ENCODE data around the gene TRAF4.
"Not testable (repeated sequence)": the region's sequence is repeated elsewhere in the genome, so short reads cannot be mapped to it uniquely, and the experiment has no call there.

The TRAF4 gene

DNA sequence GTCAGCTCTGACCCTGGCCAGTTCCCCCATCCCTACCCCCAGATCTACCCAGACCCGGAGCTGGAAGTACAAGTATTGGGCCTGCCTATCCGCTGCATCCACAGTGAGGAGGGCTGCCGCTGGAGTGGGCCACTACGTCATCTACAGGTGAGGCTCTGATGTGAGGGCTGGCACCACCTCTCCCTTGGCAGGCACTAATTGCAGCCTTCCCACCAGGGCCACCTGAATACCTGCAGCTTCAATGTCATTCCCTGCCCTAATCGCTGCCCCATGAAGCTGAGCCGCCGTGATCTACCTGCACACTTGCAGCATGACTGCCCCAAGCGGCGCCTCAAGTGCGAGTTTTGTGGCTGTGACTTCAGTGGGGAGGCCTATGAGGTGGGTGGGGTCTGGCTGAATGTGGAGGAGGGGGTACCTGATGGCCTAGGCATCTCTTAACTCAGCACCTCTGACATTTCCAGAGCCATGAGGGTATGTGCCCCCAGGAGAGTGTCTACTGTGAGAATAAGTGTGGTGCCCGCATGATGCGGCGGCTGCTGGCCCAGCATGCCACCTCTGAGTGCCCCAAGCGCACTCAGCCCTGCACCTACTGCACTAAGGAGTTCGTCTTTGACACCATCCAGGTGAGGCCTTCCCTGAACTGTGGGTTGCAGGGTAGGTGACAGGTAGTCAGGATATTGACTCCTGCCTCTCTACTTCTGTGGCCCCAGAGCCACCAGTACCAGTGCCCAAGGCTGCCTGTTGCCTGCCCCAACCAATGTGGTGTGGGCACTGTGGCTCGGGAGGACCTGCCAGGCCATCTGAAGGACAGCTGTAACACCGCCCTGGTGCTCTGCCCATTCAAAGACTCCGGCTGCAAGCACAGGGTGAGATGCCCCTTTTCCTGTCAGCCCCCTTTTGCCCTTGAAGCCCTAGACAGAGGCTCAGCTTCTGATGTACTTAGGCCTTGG is 4.3 kb downstream of the TRAF4 start:
- no peak for DNase-seq (ENCODE audit: low read depth)

DNA sequence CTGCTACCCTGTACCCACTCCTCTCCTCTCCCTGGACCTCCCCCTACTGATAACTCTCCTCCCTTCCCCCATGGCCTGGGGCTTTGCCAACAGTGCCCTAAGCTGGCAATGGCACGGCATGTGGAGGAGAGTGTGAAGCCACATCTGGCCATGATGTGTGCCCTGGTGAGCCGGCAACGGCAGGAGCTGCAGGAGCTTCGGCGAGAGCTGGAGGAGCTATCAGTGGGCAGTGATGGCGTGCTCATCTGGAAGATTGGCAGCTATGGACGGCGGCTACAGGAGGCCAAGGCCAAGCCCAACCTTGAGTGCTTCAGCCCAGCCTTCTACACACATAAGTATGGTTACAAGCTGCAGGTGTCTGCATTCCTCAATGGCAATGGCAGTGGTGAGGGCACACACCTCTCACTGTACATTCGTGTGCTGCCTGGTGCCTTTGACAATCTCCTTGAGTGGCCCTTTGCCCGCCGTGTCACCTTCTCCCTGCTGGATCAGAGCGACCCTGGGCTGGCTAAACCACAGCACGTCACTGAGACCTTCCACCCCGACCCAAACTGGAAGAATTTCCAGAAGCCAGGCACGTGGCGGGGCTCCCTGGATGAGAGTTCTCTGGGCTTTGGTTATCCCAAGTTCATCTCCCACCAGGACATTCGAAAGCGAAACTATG is 5.2 kb downstream of the TRAF4 start:
- peak; percentile 8 for DNase-seq (ENCODE audit: low read depth)

DNA sequence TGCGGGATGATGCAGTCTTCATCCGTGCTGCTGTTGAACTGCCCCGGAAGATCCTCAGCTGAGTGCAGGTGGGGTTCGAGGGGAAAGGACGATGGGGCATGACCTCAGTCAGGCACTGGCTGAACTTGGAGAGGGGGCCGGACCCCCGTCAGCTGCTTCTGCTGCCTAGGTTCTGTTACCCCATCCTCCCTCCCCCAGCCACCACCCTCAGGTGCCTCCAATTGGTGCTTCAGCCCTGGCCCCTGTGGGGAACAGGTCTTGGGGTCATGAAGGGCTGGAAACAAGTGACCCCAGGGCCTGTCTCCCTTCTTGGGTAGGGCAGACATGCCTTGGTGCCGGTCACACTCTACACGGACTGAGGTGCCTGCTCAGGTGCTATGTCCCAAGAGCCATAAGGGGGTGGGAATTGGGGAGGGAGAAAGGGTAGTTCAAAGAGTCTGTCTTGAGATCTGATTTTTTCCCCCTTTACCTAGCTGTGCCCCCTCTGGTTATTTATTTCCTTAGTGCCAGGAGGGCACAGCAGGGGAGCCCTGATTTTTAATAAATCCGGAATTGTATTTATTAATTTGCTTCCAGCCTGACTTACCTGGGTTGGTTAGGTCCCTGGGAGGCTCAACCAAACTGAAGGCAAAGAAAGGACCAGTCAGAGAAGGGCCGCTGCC is 5.8 kb downstream of the TRAF4 start:
- no peak for DNase-seq (ENCODE audit: low read depth)

DNA sequence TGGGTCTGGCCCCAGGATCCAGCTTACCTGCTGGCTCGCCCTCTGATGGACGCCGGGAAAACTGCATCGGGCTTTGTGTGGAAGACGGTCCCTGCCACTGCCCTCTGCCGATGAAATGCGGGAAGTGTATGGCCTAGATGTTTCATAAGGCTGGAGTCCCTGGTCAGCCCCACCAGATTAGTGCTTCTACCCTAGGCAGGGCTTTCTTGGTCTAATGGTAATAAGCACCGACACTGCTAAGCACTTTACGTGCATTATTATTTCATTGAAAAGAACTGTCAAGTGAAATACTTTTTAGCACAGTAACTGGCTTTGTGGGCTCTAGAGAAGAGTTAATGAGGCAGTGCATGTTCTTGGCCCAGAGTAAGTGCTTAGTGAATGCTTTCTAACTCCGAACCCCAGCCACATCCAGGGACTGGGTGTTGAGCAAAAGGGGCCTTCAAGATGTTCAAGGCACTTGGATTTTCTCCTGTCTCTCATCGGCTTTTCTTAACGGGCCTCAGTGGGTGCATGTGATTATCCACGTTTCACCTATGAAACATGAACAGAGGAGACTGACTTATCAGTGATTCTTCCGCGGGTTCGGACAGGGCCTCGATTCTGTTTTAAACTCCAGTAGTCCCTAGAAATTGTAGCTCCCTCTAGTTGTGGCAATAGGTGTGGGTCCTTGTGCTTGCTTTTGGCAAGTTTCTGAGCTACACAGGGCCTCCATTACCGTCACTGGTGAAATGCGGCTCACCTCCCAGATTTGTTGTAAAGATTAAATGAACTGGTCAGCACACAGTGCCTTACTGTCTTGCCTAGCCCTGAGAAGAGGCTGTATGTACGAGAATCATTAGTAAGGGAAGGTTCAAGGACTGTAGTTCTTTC is 6.6 kb downstream of the TRAF4 start:
- DNase-seq (ENCODE audit: low read depth) = peak; percentile 91

DNA sequence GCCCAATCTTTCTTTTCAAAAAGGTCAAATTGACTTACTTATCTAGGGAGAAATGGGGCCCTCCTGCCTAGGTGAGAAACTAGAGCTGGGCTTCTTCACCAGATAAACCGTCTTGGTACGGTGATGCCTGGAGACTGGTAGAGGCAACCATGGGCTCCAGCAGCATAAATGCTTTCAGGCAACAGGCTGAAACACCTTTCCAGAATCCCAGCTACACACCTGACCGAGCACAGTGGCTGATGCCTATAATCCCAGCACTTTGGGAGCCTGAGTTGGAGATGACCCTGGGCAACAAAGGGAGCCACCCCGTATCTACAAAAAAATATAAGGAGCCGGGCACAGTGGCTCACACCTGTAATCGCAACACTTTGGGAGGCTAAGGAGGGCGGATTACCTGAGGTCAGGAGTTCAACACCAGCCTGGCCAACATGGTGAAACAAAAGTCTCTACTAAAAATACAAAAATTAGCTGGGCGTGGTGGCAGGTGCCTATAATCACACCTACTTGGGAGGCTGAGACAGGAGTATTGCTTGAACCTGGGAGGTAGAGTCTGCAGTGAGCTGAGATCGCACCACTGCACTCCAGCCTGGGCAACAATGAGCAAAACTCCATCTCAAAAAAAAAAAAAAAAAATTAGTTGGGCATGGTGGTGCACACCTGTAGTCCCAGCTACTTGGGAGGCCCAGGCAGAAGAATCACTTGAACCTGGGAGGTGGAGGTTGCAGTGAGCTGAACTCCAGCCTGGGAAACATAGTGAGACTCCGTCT is 8.0 kb downstream of the TRAF4 start:
- no peak for DNase-seq (ENCODE audit: low read depth)

DNA sequence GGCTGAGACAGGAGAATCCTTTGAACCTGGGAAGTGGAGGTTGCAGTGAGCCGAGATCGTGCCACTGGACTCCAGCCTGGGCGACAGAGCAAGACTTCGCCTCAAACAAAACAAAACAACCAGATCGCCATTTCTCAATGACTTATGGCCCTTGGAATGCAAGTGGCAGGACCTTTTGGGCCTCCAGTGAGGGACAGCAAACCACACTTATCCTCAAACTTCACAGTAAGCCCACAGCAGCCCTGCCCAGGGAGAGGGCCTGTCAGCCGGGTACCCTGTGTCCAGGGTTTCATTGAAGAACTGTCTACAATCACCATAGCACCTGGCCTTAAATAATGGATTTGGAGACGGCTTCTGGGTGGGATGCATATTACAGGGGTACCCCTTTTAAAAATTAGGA is 11.7 kb downstream of the TRAF4 start:
- peak; percentile 52 for DNase-seq (ENCODE audit: low read depth)

DNA sequence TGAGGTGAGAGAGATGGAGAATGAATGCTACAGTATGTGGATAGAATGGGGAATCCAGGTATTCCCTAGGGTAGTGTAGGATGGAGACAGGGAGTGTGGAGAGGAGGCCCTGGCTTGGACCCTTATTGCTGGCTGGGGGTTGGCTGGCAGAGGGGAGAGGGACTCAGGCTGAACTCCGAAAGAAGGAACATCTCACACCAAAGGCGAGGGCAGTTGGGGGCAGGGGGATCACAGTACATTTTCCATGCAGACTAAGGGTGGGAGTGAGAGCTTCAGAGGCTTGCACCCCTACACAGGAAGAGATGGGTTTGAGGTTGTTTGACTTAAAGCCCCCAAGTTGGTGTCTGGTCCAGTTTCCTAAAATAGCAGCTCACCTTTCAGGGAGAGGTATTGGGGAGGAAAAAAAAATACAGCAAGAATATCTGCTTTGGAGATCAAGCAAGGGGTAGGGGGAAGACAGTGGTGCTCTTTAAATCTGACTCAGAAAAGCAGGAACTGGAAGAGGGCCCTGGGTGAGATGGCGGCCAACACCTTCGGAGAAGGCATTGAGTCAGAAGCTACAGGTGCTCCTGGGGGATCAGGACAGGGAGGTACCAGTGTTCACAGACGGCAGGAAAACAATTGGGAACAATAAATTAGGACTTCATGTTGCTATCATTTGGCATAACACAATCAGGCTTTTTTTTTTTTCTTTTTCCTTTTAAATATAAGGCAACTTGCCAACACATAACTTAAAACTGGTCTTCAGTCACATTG is 12.4 kb downstream of the TRAF4 start:
- DNase-seq (ENCODE audit: low read depth) = no peak

DNA sequence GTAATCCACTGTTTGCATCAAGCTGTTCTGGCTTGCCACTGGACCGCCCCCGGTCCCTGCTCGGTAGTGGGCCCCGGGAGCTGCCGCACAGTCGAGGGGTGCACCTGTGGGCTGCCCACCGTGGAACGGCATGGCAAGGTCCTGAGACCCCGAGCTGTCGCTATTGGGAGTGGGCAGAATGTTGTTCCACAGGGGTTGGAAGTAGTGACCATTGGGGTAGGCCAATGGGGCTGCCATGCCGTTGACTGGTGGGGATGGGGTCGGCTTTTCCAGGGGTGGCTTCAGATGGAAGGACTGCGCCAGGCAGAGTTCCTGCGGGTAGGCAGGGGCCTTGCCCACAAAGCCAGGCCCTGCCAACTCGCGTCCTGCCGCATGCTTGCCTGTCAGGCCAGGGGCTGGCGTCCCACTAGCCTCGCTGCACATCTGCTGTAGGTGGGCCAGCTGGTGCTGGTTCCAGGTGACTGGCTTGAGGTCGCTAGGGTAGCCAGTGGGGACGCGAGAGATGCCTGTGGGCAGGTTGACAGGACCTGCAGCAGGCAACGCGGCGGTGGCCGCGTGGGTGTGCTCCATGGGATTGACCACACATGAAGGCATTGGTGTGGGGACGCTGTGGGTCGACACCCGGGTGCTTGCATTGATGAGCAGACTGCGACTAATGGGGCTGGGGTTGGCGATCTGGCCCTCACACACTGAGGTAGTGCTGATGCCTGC is 14.8 kb downstream of the TRAF4 start:
- DNase-seq (ENCODE audit: low read depth) = no peak

DNA sequence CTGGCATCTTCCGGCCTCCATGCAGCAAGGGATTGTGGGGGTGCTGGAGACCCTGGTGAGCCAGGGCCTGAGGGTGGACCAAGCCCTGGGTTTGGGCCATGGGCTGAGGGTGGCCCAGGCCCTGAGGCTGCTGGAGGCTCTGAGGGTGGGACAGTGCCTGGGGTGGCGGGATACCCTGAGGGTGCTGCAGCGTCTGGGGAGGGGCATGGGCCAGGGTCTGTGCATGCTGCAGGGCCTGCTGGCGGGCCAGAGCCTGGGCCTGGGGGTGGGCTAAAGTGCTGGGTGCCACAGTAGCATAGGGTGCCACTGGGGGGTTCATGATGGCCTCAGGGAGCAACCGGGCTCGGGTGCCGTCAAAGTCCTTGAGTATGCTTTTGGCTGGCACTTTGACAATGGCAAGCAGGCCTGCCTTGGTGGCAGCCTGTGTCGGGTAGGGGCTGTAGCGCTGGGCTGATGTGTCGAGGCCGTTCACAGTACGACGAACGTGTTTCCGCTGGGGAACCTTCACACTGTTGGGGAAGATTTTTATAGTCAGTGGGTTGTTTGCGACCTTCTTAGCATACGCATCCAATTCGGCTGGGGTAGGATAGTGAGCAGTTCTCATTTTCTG is 15.6 kb downstream of the TRAF4 start:
- DNase-seq (ENCODE audit: low read depth) = no peak

DNA sequence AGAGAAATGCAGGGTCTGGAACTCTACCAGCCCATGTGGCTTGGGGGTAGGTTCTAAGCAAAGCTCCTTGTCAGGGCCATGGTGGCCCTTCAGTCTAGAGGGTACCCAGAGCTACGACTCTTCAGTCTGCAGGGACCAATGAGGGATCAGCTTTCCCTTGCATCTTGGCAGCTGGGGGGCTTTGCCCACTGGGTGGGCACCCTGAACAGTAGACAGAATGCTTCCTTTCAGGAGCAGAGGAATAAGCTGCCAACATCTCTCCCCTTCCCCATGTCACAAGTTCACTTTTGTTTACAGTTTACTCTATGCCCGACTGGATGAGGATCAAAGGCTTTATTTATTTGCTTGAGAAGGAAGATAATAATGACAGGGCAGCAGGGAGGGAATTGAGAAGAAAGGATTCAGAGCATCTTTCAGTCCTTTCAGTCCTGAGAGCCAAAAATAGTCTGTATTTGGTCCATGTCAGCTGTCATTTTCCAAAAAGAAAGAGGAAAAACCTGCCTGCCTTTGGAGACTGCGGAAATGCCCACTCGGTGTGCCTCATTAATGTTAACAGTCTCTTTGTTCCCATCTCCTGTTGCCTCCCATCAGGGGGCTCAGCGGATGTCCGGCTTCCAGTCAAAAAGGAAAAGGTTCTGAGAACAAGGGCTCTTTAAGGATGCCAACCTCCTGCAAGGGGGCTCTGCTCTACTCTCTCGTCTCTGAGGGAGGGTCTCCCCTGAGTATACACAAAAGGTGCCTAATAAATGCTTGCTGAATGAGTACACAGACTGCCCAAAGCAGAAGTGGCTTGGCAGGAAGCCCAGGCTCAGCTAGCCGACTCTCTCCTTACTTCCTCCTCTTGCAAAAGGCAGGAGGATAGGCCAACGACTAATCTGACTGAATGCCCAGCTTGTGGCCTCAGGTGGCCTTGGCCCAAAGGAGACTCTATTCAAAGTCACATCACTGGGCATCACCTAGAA is 17.1 kb downstream of the TRAF4 start:
- DNase-seq (ENCODE audit: low read depth) = peak; percentile 68

DNA sequence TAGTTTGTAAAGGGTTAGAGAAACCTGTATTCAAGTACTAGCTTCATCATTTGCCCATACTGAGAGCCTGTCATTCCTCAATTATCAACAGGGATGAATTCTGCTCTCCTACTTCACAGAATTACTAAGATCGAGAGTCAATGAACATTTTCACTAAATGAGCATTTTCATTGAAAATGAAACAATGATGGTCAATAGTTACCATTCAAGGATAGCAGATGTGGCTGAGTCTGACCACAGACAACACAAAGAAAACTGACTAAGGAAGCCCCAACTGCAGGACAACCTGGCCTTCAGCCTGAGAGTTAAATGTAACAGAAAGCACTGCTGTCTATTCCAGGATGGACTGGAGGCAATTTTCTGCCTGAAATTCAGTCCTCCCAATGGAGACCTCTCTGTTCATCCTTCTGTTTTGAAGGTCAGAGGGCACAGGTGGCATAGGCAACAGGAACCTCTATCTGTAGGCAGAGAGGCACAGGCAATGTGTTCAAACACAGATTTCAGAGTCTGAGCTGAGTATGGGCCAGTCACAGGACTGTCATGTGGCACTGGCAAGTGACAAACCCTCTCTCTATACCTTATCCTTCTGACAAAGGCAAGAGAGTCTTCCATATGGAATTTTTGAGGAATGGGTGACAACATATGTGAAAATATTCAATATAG is 19.5 kb downstream of the TRAF4 start:
- no peak for DNase-seq (ENCODE audit: low read depth)

DNA sequence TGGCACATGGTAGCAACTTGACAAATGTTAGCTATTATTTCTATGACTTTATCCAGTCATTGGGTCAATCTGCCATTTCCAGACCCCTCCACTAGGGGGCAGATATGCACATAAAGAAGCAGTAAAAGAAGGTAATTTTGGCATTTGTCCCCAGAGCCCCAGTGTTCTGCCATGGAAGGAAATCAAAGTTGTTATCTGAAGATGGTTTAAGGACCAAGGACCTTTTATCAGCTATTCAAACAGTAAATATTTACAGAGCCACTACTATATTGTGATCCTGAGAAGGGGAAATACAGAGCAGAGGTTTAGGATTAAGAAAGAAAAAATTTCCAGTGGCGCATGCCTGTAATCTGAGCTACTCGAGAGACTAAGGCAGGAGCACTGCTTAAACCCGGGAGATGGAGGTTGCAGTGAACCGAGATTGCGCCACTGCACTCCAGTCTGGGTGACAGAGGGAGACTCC is 20.0 kb downstream of the TRAF4 start:
- peak; percentile 80 for DNase-seq (ENCODE audit: low read depth)

DNA sequence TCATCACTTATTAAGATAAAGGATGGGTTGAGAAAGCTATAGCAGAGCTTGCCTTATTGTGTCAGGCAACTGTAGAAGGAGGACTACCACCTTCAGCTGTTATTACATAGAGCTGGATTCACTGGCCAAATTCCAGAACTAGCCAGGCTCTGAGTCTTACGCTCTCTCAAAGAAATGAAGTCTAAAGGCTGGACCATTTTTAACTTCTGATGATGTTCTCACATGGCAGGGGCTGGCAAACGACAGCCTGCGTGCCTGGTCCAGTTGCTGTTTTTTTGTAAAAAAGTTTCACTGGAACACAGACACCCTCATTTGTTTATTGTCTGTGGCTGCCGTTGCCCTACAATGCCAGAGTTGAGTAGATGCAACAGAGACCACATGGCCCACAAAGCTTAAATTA is 21.2 kb downstream of the TRAF4 start:
- no peak for DNase-seq (ENCODE audit: low read depth)

DNA sequence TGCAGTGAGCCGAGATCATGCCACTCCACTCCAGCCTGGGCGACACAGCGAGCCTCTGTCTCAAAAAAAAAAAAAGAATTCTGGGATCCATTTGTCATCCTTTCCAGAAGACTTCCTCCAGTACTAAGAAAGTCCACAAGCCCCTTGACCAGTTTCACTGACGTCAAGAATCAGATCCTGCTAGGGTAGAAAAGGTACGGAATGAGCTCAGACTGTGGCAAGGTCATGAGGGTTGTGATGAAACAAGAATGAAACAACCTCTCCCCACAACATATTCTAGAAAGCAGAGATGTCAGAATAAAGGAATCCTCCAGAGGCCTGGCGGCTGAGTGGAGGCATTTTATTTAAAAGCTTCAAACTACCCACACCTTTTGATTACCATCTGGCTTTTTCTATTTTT is 29.9 kb downstream of the TRAF4 start:
- no peak for DNase-seq (ENCODE audit: low read depth)

DNA sequence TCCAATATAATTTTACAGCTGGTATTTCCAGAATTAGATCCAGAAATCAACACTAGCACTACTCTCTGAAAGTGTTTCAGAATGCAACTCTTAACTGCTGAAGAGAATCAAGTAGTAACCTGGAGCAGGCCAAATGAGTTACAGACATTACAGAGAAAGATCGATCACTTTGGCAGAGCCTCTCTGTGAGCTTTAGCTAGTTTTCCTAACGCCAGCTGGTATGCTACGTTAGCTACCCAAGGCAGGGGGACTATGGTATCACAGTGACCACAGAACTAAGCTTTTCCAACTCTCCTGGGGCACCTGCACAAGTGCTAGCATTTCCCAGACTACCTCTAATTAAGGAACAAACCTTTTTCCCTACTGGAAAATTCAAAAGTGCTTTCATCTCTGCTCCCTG is 30.4 kb downstream of the TRAF4 start:
- DNase-seq (ENCODE audit: low read depth) = no peak

DNA sequence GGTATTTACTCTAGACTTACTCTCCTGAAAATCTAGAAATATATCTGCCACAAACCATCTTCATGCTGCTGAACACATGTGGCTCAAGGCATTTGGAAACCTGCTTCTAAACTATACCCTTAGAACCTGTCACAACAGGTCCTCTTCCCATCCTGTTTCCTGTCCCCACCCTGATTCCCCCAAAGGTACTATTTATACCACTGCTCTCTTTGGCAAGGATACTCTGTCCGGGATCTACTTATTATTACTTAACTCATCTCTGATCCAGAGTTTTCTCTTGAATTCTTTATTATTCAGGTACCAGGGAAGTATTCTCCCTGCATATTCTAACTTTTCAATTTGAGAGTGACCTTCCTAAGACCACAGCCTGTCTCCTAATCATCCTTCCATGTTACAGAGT is 33.4 kb downstream of the TRAF4 start:
- DNase-seq (ENCODE audit: low read depth) = no peak

DNA sequence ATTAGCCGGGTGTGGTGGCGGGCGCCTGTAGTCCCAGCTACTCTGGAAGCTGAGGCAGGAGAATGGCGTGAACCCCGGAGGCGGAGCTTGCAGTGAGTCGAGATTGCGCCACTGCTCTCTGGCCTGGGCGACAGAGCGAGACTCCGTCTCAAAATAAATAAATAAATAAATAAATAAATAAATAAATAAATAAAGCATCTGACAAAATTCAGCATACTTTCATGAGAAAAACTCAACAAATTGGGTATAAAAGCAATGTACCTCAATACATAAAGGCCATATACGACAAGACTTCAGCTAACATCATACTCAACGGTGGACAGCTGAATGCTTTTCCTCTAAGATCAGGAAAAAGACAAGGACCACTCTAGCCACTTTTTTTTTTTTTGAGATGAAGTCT is 35.8 kb downstream of the TRAF4 start:
- DNase-seq (ENCODE audit: low read depth) = not testable (repeated sequence)
